ENCODE measurements around the gene CTNNBIP1.

The CTNNBIP1 gene

DNA sequence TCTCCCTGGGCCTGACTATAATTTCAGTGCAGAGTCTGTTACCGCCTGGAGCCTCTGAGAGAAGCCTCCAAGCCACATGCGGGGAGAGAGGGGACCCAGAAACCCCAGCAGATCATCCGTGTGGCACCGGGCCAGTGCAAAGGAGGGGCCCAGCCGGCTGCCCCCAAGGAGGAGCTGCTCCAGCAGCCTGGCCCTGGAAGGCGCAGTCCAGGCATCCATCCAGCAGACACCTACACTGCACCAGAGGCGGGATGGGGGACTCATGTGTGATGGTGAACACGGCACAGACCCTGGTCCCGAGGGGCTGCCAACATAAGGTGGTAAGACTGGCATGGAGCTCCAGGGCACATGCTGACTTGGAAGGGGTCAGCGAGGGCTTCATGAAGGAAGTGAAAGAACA is 46.7 kb downstream of the CTNNBIP1 start:
- no peak overlapping the region for H3K9ac ChIP-seq (ENCODE audit: low read depth, low read length)
- no peaks in the 10 kb centered on the region for H3K27me3 ChIP-seq (ENCODE audit: insufficient read depth, low read length)
- peaks cover 7% of the 10 kb centered on the region; the same call in 1 of the 2 replicates for H3K4me1 ChIP-seq (ENCODE audit: insufficient read depth, low read length)

DNA sequence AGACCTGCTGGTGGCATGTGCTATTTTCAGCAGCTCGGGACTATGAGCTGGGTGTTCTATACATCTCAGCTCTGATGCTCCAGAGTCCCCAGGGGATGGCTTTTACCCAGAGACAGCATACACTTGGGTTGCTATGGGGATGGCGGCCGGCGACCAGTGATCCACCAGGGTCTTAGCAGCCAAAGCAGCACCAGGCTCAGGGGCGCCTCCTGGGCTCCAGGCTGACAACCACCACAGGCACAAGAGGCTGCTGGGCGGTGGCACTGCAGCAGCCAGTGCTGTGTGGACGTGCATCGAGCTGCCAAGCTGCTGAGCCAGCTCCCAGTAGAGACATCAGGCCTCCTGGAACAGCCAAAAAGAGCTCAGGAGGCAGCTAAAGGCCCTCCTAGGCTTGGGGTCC is 48.7 kb downstream of the CTNNBIP1 start:
- H3K9me3 ChIP-seq (ENCODE audit: insufficient read depth, low read depth, low read length), result no peaks in the 10 kb centered on the region
- H3K27me3 ChIP-seq (ENCODE audit: insufficient read depth, low read length), result no peaks in the 10 kb centered on the region
- peaks cover 7% of the 10 kb centered on the region; the same call in 1 of the 2 replicates for H3K4me1 ChIP-seq (ENCODE audit: insufficient read depth, low read length)
- H3K4me3 ChIP-seq (ENCODE audit: low read length), result no peak overlapping the region
- no peak overlapping the region for H3K9ac ChIP-seq (ENCODE audit: low read depth, low read length)
- no peak overlapping the region for H3K27ac ChIP-seq (ENCODE audit: low read length)
- no peaks in the 10 kb centered on the region for H3K36me3 ChIP-seq (ENCODE audit: insufficient read depth, low read depth, low read length)

More for the DNA sequence above, 46.7 kb downstream of the CTNNBIP1 start:
- no peak overlapping the region for H3K4me3 ChIP-seq (ENCODE audit: low read length)
- no peaks in the 10 kb centered on the region for H3K9me3 ChIP-seq (ENCODE audit: insufficient read depth, low read depth, low read length)
- H3K27ac ChIP-seq (ENCODE audit: low read length), result no peak overlapping the region
- H3K36me3 ChIP-seq (ENCODE audit: insufficient read depth, low read depth, low read length), result no peaks in the 10 kb centered on the region

DNA sequence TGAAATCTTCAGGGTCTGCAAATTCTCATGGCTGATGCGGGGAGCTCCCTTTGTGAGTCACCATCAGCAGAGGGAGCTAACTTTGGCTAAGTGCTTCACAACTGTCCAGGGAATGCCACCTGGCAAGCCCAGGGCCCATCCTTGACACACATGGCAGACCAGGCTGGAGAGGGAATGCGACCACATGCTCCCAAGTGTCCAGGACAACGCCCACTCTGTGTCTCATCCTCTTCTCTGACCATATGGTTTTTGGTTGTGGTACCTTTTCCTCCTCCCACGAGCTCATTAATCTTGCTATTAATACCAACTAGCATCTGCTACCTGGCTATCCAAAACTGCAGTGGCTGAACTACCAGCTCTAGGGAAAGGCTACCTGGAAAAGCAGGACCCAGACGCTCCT is 49.2 kb downstream of the CTNNBIP1 start:
- peaks cover 7% of the 10 kb centered on the region; the same call in 1 of the 2 replicates for H3K4me1 ChIP-seq (ENCODE audit: insufficient read depth, low read length)
- no peaks in the 10 kb centered on the region for H3K9me3 ChIP-seq (ENCODE audit: insufficient read depth, low read depth, low read length)
- H3K36me3 ChIP-seq (ENCODE audit: insufficient read depth, low read depth, low read length), result no peaks in the 10 kb centered on the region
- no peak overlapping the region for H3K4me3 ChIP-seq (ENCODE audit: low read length)
- no peak overlapping the region for H3K27ac ChIP-seq (ENCODE audit: low read length)
- H3K27me3 ChIP-seq (ENCODE audit: insufficient read depth, low read length), result no peaks in the 10 kb centered on the region
- no peak overlapping the region for H3K9ac ChIP-seq (ENCODE audit: low read depth, low read length)

DNA sequence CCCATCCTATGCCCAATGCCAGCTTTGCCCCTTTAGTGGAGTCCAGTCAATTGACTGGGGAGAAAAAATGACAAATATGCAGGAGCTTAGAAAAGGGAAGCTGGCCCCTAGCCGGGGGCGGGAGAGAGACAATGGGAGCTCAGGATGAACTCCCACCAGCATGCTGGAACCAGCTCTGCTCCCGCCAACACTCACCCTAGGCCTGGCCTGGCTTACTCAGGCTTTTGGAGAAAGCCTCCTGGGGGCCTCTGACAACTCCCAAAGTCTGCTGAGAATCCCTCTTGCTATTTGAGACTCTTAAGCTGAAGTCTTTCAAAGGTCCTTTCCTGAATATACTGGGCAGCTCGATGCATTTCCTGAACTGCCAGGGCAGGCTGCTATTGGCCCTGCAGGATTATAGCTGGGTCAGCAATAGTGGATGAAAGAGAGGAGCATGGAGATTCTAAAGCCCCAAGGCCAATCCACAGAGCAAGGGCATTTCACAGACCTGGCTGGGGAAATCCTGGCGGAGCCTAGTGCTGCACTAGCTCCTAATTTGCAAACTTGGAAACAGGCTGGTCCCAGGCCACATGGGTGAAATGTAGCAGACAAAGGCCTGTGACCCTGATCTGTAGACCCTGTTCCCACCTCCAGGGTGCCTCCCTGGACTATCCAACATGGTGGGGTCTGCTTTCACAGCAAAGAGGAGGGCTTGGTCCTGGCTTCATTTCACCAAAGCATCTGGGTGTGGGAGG is 50.6 kb downstream of the CTNNBIP1 start:
- no peaks in the 10 kb centered on the region for H3K27me3 ChIP-seq (ENCODE audit: insufficient read depth, low read length)
- no peaks in the 10 kb centered on the region for H3K36me3 ChIP-seq (ENCODE audit: insufficient read depth, low read depth, low read length)
- no peaks in the 10 kb centered on the region for H3K9me3 ChIP-seq (ENCODE audit: insufficient read depth, low read depth, low read length)
- peaks cover 7% of the 10 kb centered on the region; the same call in 1 of the 2 replicates for H3K4me1 ChIP-seq (ENCODE audit: insufficient read depth, low read length)
- no peak overlapping the region for H3K27ac ChIP-seq (ENCODE audit: low read length)
- H3K9ac ChIP-seq (ENCODE audit: low read depth, low read length), result peak overlapping the region; percentile 25
- no peak overlapping the region for H3K4me3 ChIP-seq (ENCODE audit: low read length)

DNA sequence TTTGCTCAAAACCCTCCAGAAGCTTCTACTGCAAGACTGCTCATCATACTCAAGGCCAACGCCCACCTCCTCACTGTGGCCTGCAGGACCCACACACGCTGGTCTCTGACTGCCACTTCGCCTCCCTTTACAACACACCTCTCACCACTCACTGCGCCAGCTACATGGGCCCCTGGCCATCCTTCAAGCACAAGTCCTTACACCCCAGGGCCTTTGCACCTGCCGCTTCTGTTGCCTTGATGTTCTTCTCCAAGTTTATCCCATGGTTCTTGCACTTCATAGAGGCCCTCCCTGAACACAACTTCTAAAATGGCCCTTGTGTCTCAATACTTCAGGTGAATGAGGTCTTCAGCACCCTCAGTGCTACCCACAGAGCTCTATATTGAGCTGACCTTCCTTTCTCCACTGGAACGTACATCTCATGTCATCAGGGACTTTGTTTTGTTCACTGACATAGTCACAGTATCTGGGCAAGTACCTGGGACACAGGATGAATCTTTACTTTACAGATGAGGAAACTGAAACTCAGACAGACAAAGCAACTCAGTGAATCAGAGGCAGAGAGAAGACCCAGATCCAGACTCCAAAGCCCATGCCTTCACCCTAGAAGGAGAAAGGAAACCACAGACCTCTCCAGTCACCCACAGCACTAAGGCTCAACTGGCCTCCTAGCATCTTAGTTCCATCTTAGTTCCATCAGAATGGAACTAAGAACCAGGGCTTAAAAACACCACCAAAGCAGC is 51.6 kb downstream of the CTNNBIP1 start:
- no peak overlapping the region for H3K9ac ChIP-seq (ENCODE audit: low read depth, low read length)
- no peaks in the 10 kb centered on the region for H3K27me3 ChIP-seq (ENCODE audit: insufficient read depth, low read length)
- H3K9me3 ChIP-seq (ENCODE audit: insufficient read depth, low read depth, low read length), result no peaks in the 10 kb centered on the region
- no peak overlapping the region for H3K27ac ChIP-seq (ENCODE audit: low read length)
- no peaks in the 10 kb centered on the region for H3K36me3 ChIP-seq (ENCODE audit: insufficient read depth, low read depth, low read length)
- H3K4me3 ChIP-seq (ENCODE audit: low read length), result no peak overlapping the region
- H3K4me1 ChIP-seq (ENCODE audit: insufficient read depth, low read length), result peaks cover 7% of the 10 kb centered on the region; the same call in 1 of the 2 replicates

DNA sequence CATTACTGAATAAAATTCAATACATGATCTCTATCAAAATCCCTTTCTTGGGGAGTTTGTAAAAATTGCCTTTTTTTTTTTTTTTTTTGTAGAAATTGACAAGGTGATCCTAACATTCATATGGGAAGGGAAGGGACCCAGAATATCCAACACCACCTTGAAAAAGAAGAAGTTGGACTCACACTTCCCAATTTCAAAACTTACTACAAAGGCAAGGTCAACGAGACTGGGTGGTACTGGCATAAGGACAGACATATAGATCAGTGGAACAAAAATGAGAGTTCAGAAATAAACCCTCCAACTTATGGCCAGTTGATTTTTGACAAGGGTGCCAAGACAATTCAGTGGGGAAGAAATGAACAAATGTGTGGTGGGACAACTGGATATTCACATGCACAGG is 54.9 kb downstream of the CTNNBIP1 start:
- Histone ChIP-seq H3K4me1 (ENCODE audit: insufficient read depth, low read length) (peaks cover 16% of the 10 kb centered on the region), H3K9me3 (ENCODE audit: insufficient read depth, low read depth, low read length) (no peaks in the 10 kb centered on the region), H3K9ac (ENCODE audit: low read depth, low read length) (no peak overlapping the region), H3K27ac (ENCODE audit: low read length) (no peak overlapping the region), H3K27me3 (ENCODE audit: insufficient read depth, low read length) (no peaks in the 10 kb centered on the region), H3K4me3 (ENCODE audit: low read length) (no peak overlapping the region), H3K36me3 (ENCODE audit: insufficient read depth, low read depth, low read length) (no peaks in the 10 kb centered on the region)

DNA sequence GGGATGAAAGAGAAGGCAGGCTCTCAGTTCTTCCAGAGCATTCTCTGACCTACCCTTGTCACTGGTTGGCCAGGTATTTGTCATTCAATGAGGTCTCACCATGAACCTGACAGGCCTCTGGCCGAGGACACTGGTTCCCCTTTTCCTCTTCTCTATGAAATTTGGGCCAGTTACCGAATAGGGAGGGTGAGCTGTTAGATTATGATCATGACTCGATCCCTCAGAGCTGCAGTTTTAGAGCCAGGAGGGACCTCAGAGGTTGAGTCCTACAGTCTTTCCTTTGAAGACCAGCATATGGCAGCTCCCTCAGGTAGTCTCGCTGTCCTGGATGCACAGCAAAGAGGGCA is 56.8 kb downstream of the CTNNBIP1 start:
- H3K9ac ChIP-seq (ENCODE audit: low read depth, low read length), result 0 out of 2 replicates have a peak overlapping the region, but pooled peaks have one; percentile 3
- no peaks in the 10 kb centered on the region for H3K36me3 ChIP-seq (ENCODE audit: insufficient read depth, low read depth, low read length)
- peaks cover 9% of the 10 kb centered on the region for H3K4me1 ChIP-seq (ENCODE audit: insufficient read depth, low read length)
- no peak overlapping the region for H3K27ac ChIP-seq (ENCODE audit: low read length)
- no peaks in the 10 kb centered on the region for H3K9me3 ChIP-seq (ENCODE audit: insufficient read depth, low read depth, low read length)
- H3K27me3 ChIP-seq (ENCODE audit: insufficient read depth, low read length), result no peaks in the 10 kb centered on the region
- H3K4me3 ChIP-seq (ENCODE audit: low read length), result no peak overlapping the region

DNA sequence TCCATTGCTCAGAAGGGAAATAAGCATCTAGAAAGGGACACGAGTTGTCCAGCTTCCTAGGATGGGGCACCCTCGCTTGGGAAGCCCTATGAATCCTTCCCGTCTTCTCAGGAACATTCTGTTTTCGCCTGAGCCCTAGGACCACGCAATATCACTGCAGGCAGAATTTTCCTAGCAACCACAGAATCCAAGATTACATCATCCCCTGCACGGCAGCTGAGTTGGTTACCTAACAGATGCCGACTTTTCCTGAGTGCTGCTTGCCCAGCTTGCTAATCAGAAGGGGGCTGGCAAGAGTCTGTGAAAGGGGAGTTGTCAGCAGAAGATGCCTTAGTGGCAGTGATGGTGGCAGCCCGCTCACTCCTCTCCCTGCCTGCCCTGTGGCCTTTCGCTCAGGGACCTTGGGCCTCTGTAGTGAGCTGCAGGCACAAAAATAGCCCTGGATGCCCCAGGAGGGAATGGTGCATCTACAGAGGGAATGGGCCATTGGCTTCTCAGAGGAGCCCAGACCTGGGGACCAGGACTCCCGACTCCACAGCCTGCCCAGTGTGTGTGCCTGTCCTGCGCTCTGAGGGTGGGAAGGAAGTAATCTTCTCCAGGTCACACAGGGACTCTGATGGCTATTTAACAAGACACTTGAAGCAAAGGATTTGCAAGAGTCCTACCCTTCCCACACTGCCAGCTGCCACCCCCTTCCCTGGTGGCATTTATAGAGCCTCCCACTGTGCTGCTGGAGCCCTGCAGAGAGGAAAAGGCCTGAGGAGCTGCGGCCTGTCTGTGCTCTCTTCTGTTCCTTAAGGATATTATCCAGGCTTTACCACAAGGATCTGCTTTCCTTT is 57.4 kb downstream of the CTNNBIP1 start:
- Histone ChIP-seq H3K9ac (ENCODE audit: low read depth, low read length) (0 out of 2 replicates have a peak overlapping the region, but pooled peaks have one; percentile 3), H3K27me3 (ENCODE audit: insufficient read depth, low read length) (no peaks in the 10 kb centered on the region), H3K9me3 (ENCODE audit: insufficient read depth, low read depth, low read length) (no peaks in the 10 kb centered on the region), H3K36me3 (ENCODE audit: insufficient read depth, low read depth, low read length) (no peaks in the 10 kb centered on the region), H3K4me3 (ENCODE audit: low read length) (no peak overlapping the region), H3K4me1 (ENCODE audit: insufficient read depth, low read length) (peaks cover 9% of the 10 kb centered on the region), H3K27ac (ENCODE audit: low read length) (no peak overlapping the region)

DNA sequence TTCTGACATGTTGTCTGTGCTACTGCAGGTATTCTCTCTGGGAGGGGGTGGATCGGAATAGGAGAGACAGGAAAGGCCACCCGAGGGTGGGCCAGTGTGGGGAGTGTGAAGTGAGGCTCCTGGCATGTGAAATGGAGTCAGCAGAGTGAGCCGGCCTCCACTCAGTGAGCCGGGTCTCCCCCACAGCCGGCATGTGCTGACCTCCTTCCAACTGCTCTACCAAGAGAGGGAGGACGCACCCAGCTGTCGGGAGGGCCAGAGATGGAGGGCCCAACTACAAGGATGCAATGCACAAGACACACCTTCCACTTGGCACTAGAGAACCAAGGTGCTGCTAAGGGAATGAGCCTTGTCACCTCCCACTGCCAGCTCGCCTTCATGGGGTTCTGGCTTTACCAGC is 58.1 kb downstream of the CTNNBIP1 start:
- no peak overlapping the region for H3K4me3 ChIP-seq (ENCODE audit: low read length)
- peaks cover 9% of the 10 kb centered on the region for H3K4me1 ChIP-seq (ENCODE audit: insufficient read depth, low read length)
- no peaks in the 10 kb centered on the region for H3K36me3 ChIP-seq (ENCODE audit: insufficient read depth, low read depth, low read length)
- no peaks in the 10 kb centered on the region for H3K9me3 ChIP-seq (ENCODE audit: insufficient read depth, low read depth, low read length)
- H3K27ac ChIP-seq (ENCODE audit: low read length), result no peak overlapping the region
- no peak overlapping the region for H3K9ac ChIP-seq (ENCODE audit: low read depth, low read length)
- no peaks in the 10 kb centered on the region for H3K27me3 ChIP-seq (ENCODE audit: insufficient read depth, low read length)

DNA sequence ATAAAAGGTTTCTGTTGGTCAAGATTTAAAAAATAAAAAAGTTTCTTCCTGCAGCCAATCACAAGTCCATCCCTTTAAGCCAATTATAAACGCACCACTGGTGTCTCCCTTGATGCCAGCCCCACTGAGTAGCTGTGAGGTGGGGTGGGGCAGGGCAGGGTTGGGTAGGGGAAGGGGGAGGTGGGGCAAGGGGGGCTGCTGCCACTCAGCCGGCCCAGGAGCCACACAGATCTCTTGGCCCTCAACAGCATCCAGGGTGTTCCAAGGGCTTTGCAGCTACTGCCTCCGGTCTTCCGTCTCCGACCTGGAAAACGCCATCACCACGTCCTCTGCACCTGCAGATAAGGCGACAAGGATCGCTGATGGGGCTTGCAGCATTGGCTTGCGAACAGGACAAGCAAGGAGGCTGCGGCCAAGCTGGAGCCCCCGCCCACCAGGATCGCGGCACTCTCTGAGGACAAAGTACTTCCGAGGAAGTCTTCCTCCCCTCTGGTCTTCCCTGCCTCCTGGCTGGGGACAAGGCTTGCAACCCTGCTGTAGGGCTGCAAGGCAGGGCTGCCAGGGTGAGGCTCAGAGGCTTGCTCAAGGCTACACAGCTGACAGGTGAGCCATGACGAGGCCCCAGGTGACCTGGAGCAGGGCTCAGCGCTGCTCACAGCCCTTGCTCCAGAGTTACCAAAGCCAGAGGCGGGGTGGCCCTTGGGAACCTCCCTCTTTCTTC is 59.5 kb downstream of the CTNNBIP1 start:
- Histone ChIP-seq H3K27me3 (ENCODE audit: insufficient read depth, low read length) (no peaks in the 10 kb centered on the region), H3K9ac (ENCODE audit: low read depth, low read length) (no peak overlapping the region), H3K4me1 (ENCODE audit: insufficient read depth, low read length) (peaks cover 9% of the 10 kb centered on the region), H3K9me3 (ENCODE audit: insufficient read depth, low read depth, low read length) (no peaks in the 10 kb centered on the region), H3K27ac (ENCODE audit: low read length) (no peak overlapping the region), H3K36me3 (ENCODE audit: insufficient read depth, low read depth, low read length) (no peaks in the 10 kb centered on the region), H3K4me3 (ENCODE audit: low read length) (peak overlapping the region; percentile 48; the same call in 1 of the 2 replicates)
